Endothelial cell of umbilical vein (primary cell): Measurements from ENCODE around the gene CFAP43. TPM values are rescaled to one million over a fixed set of nuclear protein-coding genes. Genes with fewer than 3 reads are reported as not detected.

Experiments used
- BruUV-seq: library from RNA; stranded (reverse); fragments of 400-500 nt; replicated peaks from 2 replicates; lab custom pipeline; 2021; lab: Mats Ljungman, UMichigan
- CTCF ChIA-PET: fragments of 300-600, 350-600 bp; sonication (Branson Sonifier 250); formaldehyde crosslinking; loops from one replicate; lab custom pipeline; 2021; ENCODE audit warnings: antibody characterized with exemption, inconsistent platforms; lab: Charles Lee
- POLR2A ChIA-PET: fragments of 300-600, 350-600 bp; sonication (Branson Sonifier 250); formaldehyde crosslinking; loops from one replicate; lab custom pipeline; 2021; ENCODE audit warnings: antibody characterized with exemption, inconsistent platforms; lab: Charles Lee
- DNase-seq: peaks from one replicate; pipeline ENCODE4 v3.0.0-alpha.2; 2011; ENCODE audit warnings: low read depth, low spot score
- FAIRE-seq: peaks from 2 replicates; lab custom pipeline; 2011; peaks lifted over from hg19 to GRCh38; lab: Jason Lieb, UNC
- H2AFZ ChIP-seq: 2 replicates; pipeline ENCODE4 v1.6.0; 2012; ENCODE audit warnings: low read depth, low read length, control low read depth, inconsistent platforms
- H3K27ac ChIP-seq: 2 replicates; pipeline ENCODE4 v1.5.1; 2011; ENCODE audit warnings: low read depth, mild to moderate bottlenecking, control low read depth, low read length, moderate library complexity; ENCODE audit not compliant: insufficient read depth
- H3K27me3 ChIP-seq, 2 experiments: 2 replicates each; pipeline versions ENCODE4 v1.6.0 to v1.6.1; 2011; ENCODE audit warnings: low read length in 2 of 2, mixed read lengths in 1 of 2; ENCODE audit not compliant: control insufficient read depth in 2 of 2, insufficient read depth in 2 of 2
- H3K36me3 ChIP-seq, 2 experiments: 2 replicates in 1 of 2; 3 replicates in 1 of 2; pipeline ENCODE4 v1.5.1; 2011; ENCODE audit warnings: low read length in 2 of 2, mild to moderate bottlenecking in 1 of 2, moderate library complexity in 1 of 2; ENCODE audit not compliant: control insufficient read depth in 2 of 2, insufficient read depth in 2 of 2; ENCODE audit errors: extremely low read depth in 1 of 2
- H3K4me1 ChIP-seq: 3 replicates; pipeline ENCODE4 v1.5.1; 2011; ENCODE audit warnings: mild to moderate bottlenecking, low read length; ENCODE audit not compliant: control insufficient read depth, insufficient read depth; ENCODE audit errors: extremely low read depth
- H3K4me2 ChIP-seq: 2 replicates; pipeline ENCODE4 v1.6.1; 2011; ENCODE audit warnings: low read length, control low read depth, mixed read lengths; ENCODE audit not compliant: insufficient read depth
- H3K4me3 ChIP-seq, 3 experiments: fragments of 200-600 bp in 1 of 3; sonication (generic), shearing (Covaris generic) in 1 of 3; replicated peaks in 1 of 3; 2 replicates each; pipeline ENCODE4 v1.5.1; 2011 to 2016; ENCODE audit warnings: control low read depth in 3 of 3, low read length in 3 of 3, mild to moderate bottlenecking in 2 of 3, inconsistent platforms in 1 of 3, low read depth in 1 of 3, moderate library complexity in 1 of 3; ENCODE audit not compliant: insufficient read depth in 1 of 3
- H3K79me2 ChIP-seq: 2 replicates; pipeline ENCODE4 v1.6.0; 2012; ENCODE audit warnings: low read length, inconsistent platforms; ENCODE audit not compliant: control insufficient read depth, insufficient read depth
- H3K9ac ChIP-seq: replicated peaks from 2 replicates; pipeline ENCODE3; 2011; ENCODE audit warnings: low read length, control low read depth; ENCODE audit not compliant: insufficient read depth; ENCODE audit errors: extremely low read depth
- H3K9me1 ChIP-seq: replicated peaks from 3 replicates; pipeline ENCODE4 v1.6.0; 2011; ENCODE audit warnings: mild to moderate bottlenecking, low read length; ENCODE audit not compliant: control insufficient read depth, insufficient read depth; ENCODE audit errors: extremely low read depth
- H3K9me3 ChIP-seq: replicated peaks from 2 replicates; pipeline ENCODE4 v1.5.1; 2012; ENCODE audit warnings: low read length, inconsistent platforms; ENCODE audit not compliant: control insufficient read depth, insufficient read depth
- H4K20me1 ChIP-seq: replicated peaks from 2 replicates; pipeline ENCODE3; 2011; ENCODE audit warnings: mild to moderate bottlenecking, low read length; ENCODE audit not compliant: control insufficient read depth, insufficient read depth; ENCODE audit errors: extremely low read depth
- EZH2 ChIP-seq: IDR thresholded peaks from 2 replicates; pipeline ENCODE4 v1.6.1; 2012; ENCODE audit warnings: borderline replicate concordance, low read depth, mild to moderate bottlenecking, moderate library complexity, low read length, inconsistent platforms; ENCODE audit not compliant: severe bottlenecking
- FOS ChIP-seq: IDR thresholded peaks from 2 replicates; pipeline ENCODE4 v1.6.1; 2011; ENCODE audit warnings: mild to moderate bottlenecking, low read length, moderate library complexity, borderline replicate concordance; ENCODE audit not compliant: insufficient read depth
- JUN ChIP-seq: IDR thresholded peaks from 2 replicates; pipeline ENCODE4 v1.6.1; 2011; ENCODE audit warnings: borderline replicate concordance, low read depth; ENCODE audit not compliant: insufficient read length, insufficient read depth
- POLR2AphosphoS5 ChIP-seq: IDR thresholded peaks from 2 replicates; pipeline ENCODE4 v1.6.1; 2012; ENCODE audit warnings: low read depth, mild to moderate bottlenecking, control low read depth, low read length, moderate library complexity; ENCODE audit not compliant: insufficient read depth
- dilution Hi-C: fragments of 300-500 bp; cut with MboI; formaldehyde crosslinking; loops from one replicate; pipeline ENCODE4 v1.15.0; 2019; ENCODE audit warnings: low sequenced_read_pairs; ENCODE audit not compliant: extremely low pct_ligation_motif_present
- intact Hi-C: fragments of 100-400 bp; cut with micrococcal nuclease; formaldehyde crosslinking; loops from one replicate; pipeline ENCODE4 v1.10.0; 2022
- polyA plus RNA-seq, 4 experiments: library from polyadenylated mRNA; depleted of rRNA in 3 of 4; stranded (reverse) in 3 of 4; unstranded in 1 of 4; fragments of >200 nt; gene quantifications; 2 replicates each; pipeline versions ENCODE4 v1.2.1 to v1.2.3, GENCODE V29; 2011 to 2012; ENCODE audit warnings: missing spikeins in 1 of 4
- total RNA-seq: library from RNA; stranded (reverse); gene quantifications from 2 replicates; pipeline ENCODE4 v1.2.3, GENCODE V29; 2021

Gene CFAP43
- total and polyA plus RNA-seq, 2 donors (not counting 3 experiments of a cell fraction or from before 2014, with no cell fraction given), result 0.04 TPM; not detected in 1

DNA sequence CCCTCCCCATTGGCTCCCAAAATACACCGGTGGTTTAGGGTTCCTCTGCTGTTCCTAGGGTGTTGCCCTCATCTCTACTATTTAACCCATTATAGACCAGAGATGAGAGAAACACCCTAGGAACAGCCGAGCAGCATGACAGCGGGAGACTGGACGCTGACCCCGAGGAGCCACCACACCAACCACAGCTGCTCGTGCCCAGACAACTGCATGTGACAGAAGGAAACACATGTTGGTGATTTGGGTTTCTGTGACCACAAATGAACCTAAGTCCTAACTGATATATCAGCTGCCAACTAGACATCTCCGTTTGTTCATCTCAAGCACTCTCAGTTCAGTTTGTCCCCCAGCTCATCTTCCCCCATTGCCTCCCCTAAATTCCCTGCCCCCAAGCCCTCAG, 13.4 kb downstream of the CFAP43 start:
- CTCF ChIA-PET, result interaction anchor here (1.2 kb wide), 1 partner anchor 36 kb away, joined by 3 read pairs; the partner anchor contains the start of gene GSTO1
- no peaks in the 10 kb centered on the region for H3K9me3 ChIP-seq
- no peaks in the 10 kb centered on the region for H4K20me1 ChIP-seq
- dilution Hi-C loops (no loop called here), intact Hi-C loops (no loop called here)
- BruUV-seq, result no TSS peak
- H3K4me3 ChIP-seq, result no peak overlapping the region
- no peaks in the 10 kb centered on the region for H3K9me1 ChIP-seq
- POLR2A ChIA-PET, result no interaction called here
- no peaks in the 10 kb centered on the region for H3K36me3 ChIP-seq
- peaks cover 6 to 12% of the 10 kb centered on the region in 2 experiments for H3K27me3 ChIP-seq
- H3K4me1 ChIP-seq, result no peaks in the 10 kb centered on the region
- FAIRE-seq (no peak), DNase-seq (no peak)
- no peaks in the 10 kb centered on the region for H3K79me2 ChIP-seq
- no peak overlapping the region for H3K9ac ChIP-seq
- TF ChIP-seq FOS (no peak), EZH2 (no peak), POLR2AphosphoS5 (no peak), JUN (no peak)
- H3K27ac ChIP-seq, result no peak overlapping the region
- H2AFZ ChIP-seq, result no peak overlapping the region
- H3K4me2 ChIP-seq, result no peak overlapping the region

DNA sequence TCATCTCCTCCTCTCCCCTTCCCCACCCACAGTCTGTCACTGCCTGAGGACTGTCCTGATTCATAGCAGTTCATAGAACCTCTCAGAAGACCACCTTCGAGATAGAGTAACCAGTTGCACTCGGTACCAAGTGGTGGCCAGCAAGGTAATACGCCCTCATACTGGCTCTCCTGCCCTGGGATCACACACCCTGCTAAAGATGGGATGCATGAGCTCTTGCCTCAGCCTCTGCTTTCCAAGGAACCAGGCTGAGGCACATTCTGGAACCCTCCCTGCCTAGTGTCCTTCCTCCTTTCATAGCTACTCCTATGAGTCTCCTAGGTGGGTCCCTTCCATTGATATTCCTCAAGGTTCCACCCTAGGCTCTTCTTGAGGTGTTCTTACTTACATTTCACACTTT, 15.5 kb downstream of the CFAP43 start:
- no peak overlapping the region for H2AFZ ChIP-seq
- H3K9me3 ChIP-seq, result no peaks in the 10 kb centered on the region
- H3K27me3 ChIP-seq, result peaks cover 11 to 12% of the 10 kb centered on the region in 2 experiments
- H3K36me3 ChIP-seq, result no peaks in the 10 kb centered on the region
- no peak overlapping the region for H3K9ac ChIP-seq
- no TSS peak for BruUV-seq
- TF ChIP-seq FOS, result no peak
- H3K9me1 ChIP-seq, result no peaks in the 10 kb centered on the region
- no peaks in the 10 kb centered on the region for H3K79me2 ChIP-seq
- CTCF ChIA-PET, result interaction anchor here (1.2 kb wide), 1 partner anchor 329 kb away, joined by 3 read pairs; no protein-coding TSS in a partner anchor
- H4K20me1 ChIP-seq, result no peaks in the 10 kb centered on the region
- FAIRE-seq (no peak), DNase-seq (no peak)
- dilution Hi-C loops (no loop called here), intact Hi-C loops (no loop called here)
- no peaks in the 10 kb centered on the region for H3K4me1 ChIP-seq
- POLR2A ChIA-PET, result no interaction called here
- H3K27ac ChIP-seq, result no peak overlapping the region
- no peak overlapping the region for H3K4me3 ChIP-seq
- H3K4me2 ChIP-seq, result no peak overlapping the region
